GM18951 (cell line): Measurements from ENCODE around the gene A1BG.
"Not testable (repeated sequence)": the region's sequence is repeated elsewhere in the genome, so short reads cannot be mapped to it uniquely, and the experiment has no call there.

Experiments
- POLR2A ChIP-seq: IDR thresholded peaks from 4 replicates; pipeline ENCODE4 v1.6.1; 2011; ENCODE audit warnings: mild to moderate bottlenecking; ENCODE audit not compliant: insufficient read length, insufficient read depth; ENCODE audit errors: extremely low read depth
- in situ Hi-C: fragments of 300-500 bp; cut with MboI; formaldehyde crosslinking; loops from one replicate; pipeline ENCODE4 v1.12.0; 2022; ENCODE audit warnings: low sequenced_read_pairs, mixed read lengths, inconsistent platforms; ENCODE audit not compliant: unreplicated experiment

A1BG gene

DNA sequence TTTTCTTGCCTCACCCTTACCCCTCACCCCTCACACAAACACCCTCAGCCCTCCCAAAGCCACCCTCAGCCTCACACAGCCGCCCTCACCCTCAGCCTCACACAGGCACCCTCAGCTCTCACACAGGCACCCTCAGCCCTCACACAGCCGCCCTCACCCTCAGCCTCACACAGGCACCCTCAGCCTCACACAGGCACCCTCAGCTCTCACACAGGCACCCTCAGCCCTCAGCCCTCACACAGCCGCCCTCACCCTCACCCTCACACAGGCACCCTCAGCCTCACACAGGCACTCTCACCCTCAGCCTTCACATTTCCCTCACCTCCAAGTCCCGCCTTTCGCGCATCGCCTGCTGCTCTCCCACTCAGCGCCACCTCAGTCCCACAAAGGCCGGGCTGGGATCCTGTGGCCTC, 26.8 kb downstream of the A1BG start:
- in situ Hi-C loops = no loop called here
- no peak for TF ChIP-seq POLR2A

DNA sequence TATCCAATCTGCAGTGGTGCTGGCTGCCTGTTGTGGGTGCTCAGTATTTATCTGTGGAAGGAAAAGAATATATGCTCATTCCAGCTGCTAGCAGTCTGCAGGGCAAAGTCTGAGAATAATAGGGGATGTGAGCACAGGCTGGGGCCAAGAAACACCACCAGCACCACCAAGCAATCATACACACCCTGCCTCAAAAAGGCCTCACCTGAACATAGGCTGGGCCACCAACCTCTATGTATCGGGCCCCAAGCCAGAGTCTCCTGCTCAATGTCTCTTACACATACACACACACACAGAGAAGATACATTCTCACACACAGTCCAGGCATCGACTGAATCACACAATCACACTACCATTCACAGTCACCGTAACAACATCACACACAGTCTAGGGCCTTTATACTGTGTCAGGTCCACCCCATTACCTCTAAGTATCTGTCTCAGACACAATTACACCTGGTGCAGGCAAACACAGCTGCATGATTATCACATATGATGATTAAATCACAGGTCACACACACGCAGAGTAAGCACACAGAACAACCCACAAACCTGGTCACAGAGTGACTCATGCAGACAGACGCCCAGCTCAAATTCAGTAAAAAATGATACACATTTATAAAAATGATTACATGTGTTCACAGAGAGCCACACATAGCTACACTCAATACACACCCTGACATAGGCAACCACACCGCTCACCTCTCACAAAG, 27.8 kb downstream of the A1BG start:
- in situ Hi-C loops = no loop called here

DNA sequence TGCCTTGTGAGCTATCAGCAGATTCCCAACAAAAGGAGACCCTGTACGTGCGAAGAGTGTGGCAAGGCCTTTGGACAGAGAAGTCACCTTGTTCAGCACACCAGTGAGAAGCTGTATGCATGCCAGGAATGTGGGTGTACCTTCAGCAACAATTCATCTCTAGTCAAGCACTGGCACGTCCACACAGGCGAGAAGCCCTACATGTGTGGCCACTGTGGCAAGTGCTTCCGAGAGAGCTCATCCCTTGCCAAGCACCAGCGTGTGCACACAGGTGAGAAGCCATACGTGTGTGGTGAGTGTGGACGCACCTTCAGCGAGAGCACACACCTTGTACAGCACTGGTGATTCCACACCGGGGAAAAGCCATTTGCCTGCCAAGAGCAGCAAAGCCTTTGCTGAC, 34.1 kb downstream of the A1BG start:
- no peak for TF ChIP-seq POLR2A
- in situ Hi-C loops = no loop called here

More for the DNA sequence above, 27.8 kb downstream of the A1BG start:
- TF ChIP-seq POLR2A = no peak

DNA sequence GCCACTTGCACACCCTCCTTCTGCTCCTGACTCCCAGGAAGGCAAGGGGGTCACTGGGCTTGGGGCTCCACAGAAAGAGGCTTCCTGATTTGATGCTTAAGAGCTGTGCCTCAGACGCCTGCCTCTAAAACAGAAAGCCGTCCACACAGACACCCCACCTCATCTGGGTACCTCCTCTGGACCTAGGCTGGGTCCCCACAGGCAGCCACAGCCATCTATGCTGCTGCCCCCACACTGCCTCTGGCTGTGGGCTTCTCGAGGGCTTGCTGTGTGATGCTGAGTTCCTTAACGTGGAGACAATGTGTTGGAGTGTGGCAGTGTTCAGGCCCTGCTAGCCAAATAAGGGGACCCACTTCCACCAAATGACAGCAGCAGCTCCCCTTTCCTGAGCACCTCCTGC, 35.0 kb downstream of the A1BG start:
- in situ Hi-C loops = no loop called here
- TF ChIP-seq POLR2A = no peak

DNA sequence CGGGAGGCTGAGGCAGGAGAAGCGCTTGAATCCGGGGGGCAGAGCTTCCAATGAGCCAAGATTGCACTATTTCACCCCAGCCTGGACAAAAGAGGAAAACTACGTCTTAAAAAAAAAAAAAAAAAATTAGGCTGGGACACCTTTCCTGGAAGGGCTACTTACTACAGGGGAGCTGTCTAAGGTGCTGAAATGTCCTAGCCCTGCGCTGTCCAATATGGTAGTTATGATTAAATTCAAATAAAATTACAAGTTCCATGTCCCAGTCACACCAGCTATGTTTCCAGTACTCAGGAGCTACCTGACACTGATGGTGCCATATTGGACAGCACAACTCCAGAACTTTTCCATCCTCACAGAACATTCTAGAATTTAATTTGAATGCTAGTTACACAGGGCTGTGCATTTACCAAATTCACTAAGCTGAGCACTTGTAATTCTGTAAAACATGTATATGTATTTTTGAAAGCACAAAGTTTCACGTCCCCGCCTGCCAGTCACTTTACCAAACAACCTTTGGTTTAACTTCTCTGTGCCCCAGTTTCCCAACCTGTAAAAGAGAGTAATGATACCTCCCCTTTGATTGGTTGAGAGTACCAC, 35.7 kb downstream of the A1BG start:
- TF ChIP-seq POLR2A = no peak

GRCh38 chr19:58315580-58315979, 37.7 kb downstream of the A1BG start:
- in situ Hi-C loops = no loop called here
- TF ChIP-seq POLR2A = no peak

More for the DNA sequence above, 35.7 kb downstream of the A1BG start:
- in situ Hi-C loops = no loop called here

- TF ChIP-seq POLR2A = no peak
- in situ Hi-C loops = no loop called here
These were observed 41.9 kb downstream of the A1BG start for GRCh38 chr19:58311345-58311865.

DNA sequence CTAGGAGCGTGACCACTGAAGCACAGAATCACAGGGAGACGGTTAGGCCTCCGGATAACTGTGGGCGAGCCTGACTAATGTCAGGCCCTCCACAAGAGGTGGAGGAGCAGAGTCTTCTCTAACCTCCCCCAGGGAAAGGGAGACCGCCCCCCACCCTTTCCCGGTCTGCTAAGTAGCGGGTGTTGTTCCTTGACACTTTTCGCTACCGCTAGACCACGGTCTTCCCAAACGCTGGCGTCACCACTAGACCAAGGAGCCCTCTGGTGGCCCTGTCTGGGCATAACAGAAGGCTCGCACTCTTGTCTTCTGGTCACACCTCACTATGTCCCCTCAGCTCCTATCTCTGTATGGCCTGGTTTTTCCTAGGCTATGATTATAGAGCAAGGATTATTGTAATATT, 42.6 kb downstream of the A1BG start:
- in situ Hi-C loops = not testable (repeated sequence)

- in situ Hi-C loops = no loop called here
- TF ChIP-seq POLR2A = no peak
These were observed 45.6 kb downstream of the A1BG start for GRCh38 chr19:58307736-58308135.

DNA sequence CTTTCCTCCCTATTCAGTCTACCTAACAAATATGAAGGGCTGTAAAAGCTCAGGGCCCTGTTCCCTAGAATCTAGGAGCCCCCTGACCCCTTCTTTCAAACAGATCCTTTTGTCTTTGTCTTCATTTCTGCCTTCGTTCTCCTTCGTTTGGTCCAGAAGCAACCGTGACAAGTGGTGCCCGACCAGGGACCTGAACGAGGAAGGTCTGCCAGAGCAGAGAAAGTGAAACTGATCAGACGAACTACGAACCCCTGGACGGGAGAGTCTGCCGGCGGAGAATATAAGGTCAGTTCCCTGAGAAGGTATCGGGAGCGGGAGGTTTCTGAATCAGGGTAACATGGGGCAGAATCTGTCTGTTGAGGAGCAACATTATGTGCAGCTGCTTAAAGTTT, 47.4 kb downstream of the A1BG start:
- TF ChIP-seq POLR2A = no peak
- in situ Hi-C loops = no loop called here

GRCh38 chr19:58305065-58305931, 48.0 kb downstream of the A1BG start, which contains the start of gene ERVK3-1:
ERVK3-1 (plus strand) TSS chr19:58305377; CDS start chr19:58312169, 6,792 bp downstream.
- in situ Hi-C loops = no loop called here

GRCh38 chr19:58304748-58305064, 48.6 kb downstream of the A1BG start:
- no peak for TF ChIP-seq POLR2A
- in situ Hi-C loops = no loop called here

More at GRCh38 chr19:58305065-58305931, 48.0 kb downstream of the A1BG start, which contains the start of gene ERVK3-1:
- TF ChIP-seq POLR2A = peak; percentile 96

DNA sequence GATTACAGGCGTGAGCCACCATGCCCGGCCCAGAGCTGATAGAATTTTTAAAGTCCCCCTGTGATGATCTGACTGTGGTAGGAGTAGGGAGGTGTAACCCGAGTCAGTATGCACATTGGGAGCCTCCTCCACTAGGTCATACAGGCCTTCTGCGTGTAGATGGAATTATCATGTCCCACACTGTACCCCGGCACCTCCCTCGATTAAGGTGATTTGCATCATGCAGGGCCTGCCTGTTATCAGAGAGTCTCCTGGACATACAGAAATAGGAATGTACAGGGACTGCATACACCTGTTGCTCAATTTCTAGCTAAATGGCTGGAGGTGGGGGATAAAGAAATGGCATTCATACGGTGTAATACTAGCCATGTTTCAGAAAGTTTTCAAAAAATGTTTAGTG, 49.0 kb downstream of the A1BG start:
- no peak for TF ChIP-seq POLR2A
- in situ Hi-C loops = no loop called here
